ENCODE results near the gene ZNF207.
A peak's percentile ranks its signal among the peaks of the same experiment; 100 is the strongest.

Gene ZNF207

GRCh38 chr17:32341857-32342602 lies 7.9 kb upstream of the ZNF207 start, which contains the start of gene C17orf75 (continued):
- TF ChIP-seq PRDM10 (tag by site-specific recombination; IDR thresholded peaks at IDR 0.05) = peak; percentile 71
- TF ChIP-seq ZNF529 (tag by site-specific recombination; IDR thresholded peaks at IDR 0.05; ENCODE audit: insufficient replicate concordance) = no peak
- TF ChIP-seq ZNF202 (tag by site-specific recombination; IDR thresholded peaks at IDR 0.05; ENCODE audit: borderline replicate concordance) = no peak
- TF ChIP-seq ZNF571 (tag by site-specific recombination; IDR thresholded peaks at IDR 0.05) = no peak
- no peak; the same call in 1 of the 2 replicates for TF ChIP-seq HOXD13 (CRISPR knock-in tag; IDR thresholded peaks at IDR 0.05; ENCODE audit: borderline replicate concordance)
- no peak; the same call in 1 of the 2 replicates for TF ChIP-seq GLIS1 (tag by site-specific recombination; IDR thresholded peaks at IDR 0.05)
- peak; percentile 72 for TF ChIP-seq ZBTB8A (tag by site-specific recombination; IDR thresholded peaks at IDR 0.05)
- no peak for TF ChIP-seq ZNF132 (tag by site-specific recombination; IDR thresholded peaks at IDR 0.05; ENCODE audit: borderline replicate concordance)
- peak; percentile 34; the same call in 1 of the 2 replicates for TF ChIP-seq ZNF37A (tag by site-specific recombination; IDR thresholded peaks at IDR 0.05)
- peak; percentile 83 for TF ChIP-seq ZBTB20 (tag by site-specific recombination; IDR thresholded peaks at IDR 0.05)
- 0 out of 2 replicates have a peak, but pooled peaks have one; percentile 32 for TF ChIP-seq ZNF121 (tag by site-specific recombination; IDR thresholded peaks at IDR 0.05)
- TF ChIP-seq ZNF785 (tag by site-specific recombination; IDR thresholded peaks at IDR 0.05) = peak; percentile 90
- no peak for TF ChIP-seq ZNF549 (tag by site-specific recombination; IDR thresholded peaks at IDR 0.05)
- peak; percentile 95 for TF ChIP-seq ZNF600 (tag by site-specific recombination; IDR thresholded peaks at IDR 0.05)
- no peak for TF ChIP-seq EGR2 (tag by site-specific recombination; IDR thresholded peaks at IDR 0.05; ENCODE audit: low read depth)
- peak; percentile 94 for TF ChIP-seq SP7 (tag by site-specific recombination; IDR thresholded peaks at IDR 0.05)
- TF ChIP-seq REPIN1 (tag by site-specific recombination; IDR thresholded peaks at IDR 0.05; ENCODE audit: low read depth) = peak; percentile 99
- peak; percentile 87; the same call in 1 of the 2 replicates for TF ChIP-seq ZNF221 (tag by site-specific recombination; IDR thresholded peaks at IDR 0.05; ENCODE audit: borderline replicate concordance)
- TF ChIP-seq ZNF510 (tag by site-specific recombination; IDR thresholded peaks at IDR 0.05; ENCODE audit: insufficient replicate concordance) = no peak
- peak; percentile 96 for TF ChIP-seq ZNF324 (tag by site-specific recombination; IDR thresholded peaks at IDR 0.05)
- 0 out of 2 replicates have a peak, but pooled peaks have one; percentile 39 for TF ChIP-seq FEZF1 (tag by site-specific recombination; IDR thresholded peaks at IDR 0.05)
- TF ChIP-seq ZNF350 (tag by site-specific recombination; IDR thresholded peaks at IDR 0.05) = no peak
- TF ChIP-seq ZBTB17 (tag by site-specific recombination; IDR thresholded peaks at IDR 0.05) = peak; percentile 99
- no peak for TF ChIP-seq ZNF280D (tag by site-specific recombination; IDR thresholded peaks at IDR 0.05)
- TF ChIP-seq PRDM1 (tag by site-specific recombination; IDR thresholded peaks at IDR 0.05) = peak; percentile 52; the same call in 1 of the 2 replicates
- peak; percentile 99 for TF ChIP-seq KLF17 (tag by site-specific recombination; IDR thresholded peaks at IDR 0.05)
- 0 out of 2 replicates have a peak, but pooled peaks have one; percentile 2 for TF ChIP-seq ZIC2 (tag by site-specific recombination; IDR thresholded peaks at IDR 0.05)
- TF ChIP-seq WT1 (tag by site-specific recombination; IDR thresholded peaks at IDR 0.05) = no peak
- no peak for TF ChIP-seq ZNF174 (tag by site-specific recombination; IDR thresholded peaks at IDR 0.05)
- TF ChIP-seq ZNF692 (tag by site-specific recombination; IDR thresholded peaks at IDR 0.05) = peak; percentile 76; the same call in 1 of the 2 replicates
- peak; percentile 99 for TF ChIP-seq ZNF660 (tag by site-specific recombination; IDR thresholded peaks at IDR 0.05)
- no peak for TF ChIP-seq ZNF530 (tag by site-specific recombination; IDR thresholded peaks at IDR 0.05; ENCODE audit: low read depth)
